ENCODE measurements around the gene USP1. TPM values are rescaled to one million over a fixed set of nuclear protein-coding genes. Genes with fewer than 3 reads are reported as not detected.

The USP1 gene
- total RNA-seq, 4 donors from 2014 or later: 16.9 to 93.5 (median 41.5) TPM

- Histone ChIP-seq H3K36me3 (no peaks in the 10 kb centered on the region), H3K4me1 (no peaks in the 10 kb centered on the region), H3K27ac (no peak overlapping the region), H3K9me3 (no peaks in the 10 kb centered on the region), H3K27me3 (no peaks in the 10 kb centered on the region), H3K4me3 (no peak overlapping the region)
- intact Hi-C loops (cut with DNase I; ENCODE audit: low total_unique reads): no loop called here
- DNase-seq: no peak
- TF ChIP-seq CTCF (IDR thresholded peaks at IDR 0.05) (no peak), POLR2A (IDR thresholded peaks at IDR 0.05) (no peak)
These were observed 57.3 kb downstream of the USP1 start for GRCh38 chr1:62494137-62494536.

DNA sequence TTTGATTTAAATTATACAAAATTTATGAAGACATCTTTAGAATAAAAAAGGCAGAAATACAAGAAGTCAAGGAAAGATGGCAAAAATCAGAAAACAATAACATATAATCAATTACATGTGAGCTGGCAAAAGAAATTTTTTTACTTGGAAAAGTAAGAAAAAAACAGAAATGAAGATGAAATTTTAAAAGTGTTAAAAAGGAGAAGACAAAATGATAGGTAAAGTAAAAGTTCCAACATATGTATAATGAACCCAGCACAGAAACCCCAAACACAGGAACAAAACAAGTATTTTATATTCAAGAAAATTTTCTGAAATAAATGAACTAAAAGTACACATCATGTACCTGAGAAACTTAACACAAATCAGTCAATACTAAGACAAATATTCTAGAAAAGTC, 63.4 kb downstream of the USP1 start:
- H3K36me3 ChIP-seq: no peaks in the 10 kb centered on the region
- no peak overlapping the region for H3K4me3 ChIP-seq
- TF ChIP-seq POLR2A (IDR thresholded peaks at IDR 0.05): no peak
- TF ChIP-seq CTCF (IDR thresholded peaks at IDR 0.05): no peak
- intact Hi-C loops (cut with DNase I; ENCODE audit: low total_unique reads): no loop called here
- H3K27ac ChIP-seq: no peak overlapping the region
- H3K27me3 ChIP-seq: no peaks in the 10 kb centered on the region
- DNase-seq: no peak
- no peaks in the 10 kb centered on the region for H3K4me1 ChIP-seq
- H3K9me3 ChIP-seq: no peaks in the 10 kb centered on the region

Other genes with a start within 250 kb of the USP1 start
- gene L1TD1, start 242.2 kb upstream of the USP1 start, total RNA-seq: 1 to 10 TPM in 1 of 4 donors, under 1 TPM in 1, not detected in 2; 0.40 to 4.5 TPM
- gene KANK4, start 117.6 kb upstream of the USP1 start, total RNA-seq: 10 to 100 TPM in 1 of 4 donors, not detected in 3; 14.5 TPM
- not detected for gene ANGPTL3, start 160.5 kb downstream of the USP1 start, total RNA-seq